ENCODE data around the gene CENPP.

Gene CENPP

GRCh38 chr9:92429836-92430235 is 104.1 kb downstream of the CENPP start:
- Histone ChIP-seq H3K36me3 (replicated peaks; ENCODE audit: insufficient read depth, low read length) (no peaks in the 10 kb centered on the region), H3K9me3 (replicated peaks; ENCODE audit: insufficient read depth, low read length) (no peaks in the 10 kb centered on the region), H4K20me1 (ENCODE audit: insufficient read depth, low read length) (no peaks in the 10 kb centered on the region), H3K4me1 (ENCODE audit: low read length) (no peaks in the 10 kb centered on the region), H2AFZ (ENCODE audit: low read length) (no peak overlapping the region), H3K9ac (ENCODE audit: low read length) (no peak overlapping the region), H3K9me2 (replicated peaks; ENCODE audit: insufficient read depth, low read length) (no peaks in the 10 kb centered on the region), H3K4me2 (ENCODE audit: low read depth, low read length) (no peak overlapping the region), H3K27ac (ENCODE audit: low read length) (no peak overlapping the region), H3F3A (ENCODE audit: insufficient read depth, low read length) (no peaks in the 10 kb centered on the region), H3K4me3 (ENCODE audit: low read length) (no peak overlapping the region), H3K27me3 (replicated peaks; ENCODE audit: insufficient read depth, low read length) (no peaks in the 10 kb centered on the region), H3K79me2 (ENCODE audit: low read length) (no peaks in the 10 kb centered on the region)
- TF ChIP-seq EZH2 (optimal IDR thresholded peaks at IDR 0.05; ENCODE audit: low read depth, low read length): no peak
- no peak for TF ChIP-seq EZH2phosphoT487 (IDR thresholded peaks at IDR 0.05; ENCODE audit: low read length)
- DNase-seq: no peak

- Histone ChIP-seq H2AFZ (ENCODE audit: low read length) (no peak overlapping the region), H3K9me3 (replicated peaks; ENCODE audit: insufficient read depth, low read length) (no peaks in the 10 kb centered on the region), H4K20me1 (ENCODE audit: insufficient read depth, low read length) (no peaks in the 10 kb centered on the region), H3K79me2 (ENCODE audit: low read length) (no peaks in the 10 kb centered on the region), H3K27ac (ENCODE audit: low read length) (no peak overlapping the region), H3K27me3 (replicated peaks; ENCODE audit: insufficient read depth, low read length) (no peaks in the 10 kb centered on the region), H3K4me2 (ENCODE audit: low read depth, low read length) (no peak overlapping the region), H3K9me2 (replicated peaks; ENCODE audit: insufficient read depth, low read length) (no peaks in the 10 kb centered on the region), H3K9ac (ENCODE audit: low read length) (no peak overlapping the region), H3K36me3 (replicated peaks; ENCODE audit: insufficient read depth, low read length) (no peaks in the 10 kb centered on the region), H3K4me1 (ENCODE audit: low read length) (no peaks in the 10 kb centered on the region), H3K4me3 (ENCODE audit: low read length) (no peak overlapping the region), H3F3A (ENCODE audit: insufficient read depth, low read length) (no peaks in the 10 kb centered on the region)
- DNase-seq: no peak
- TF ChIP-seq EZH2 (optimal IDR thresholded peaks at IDR 0.05; ENCODE audit: low read depth, low read length) (no peak), EZH2phosphoT487 (IDR thresholded peaks at IDR 0.05; ENCODE audit: low read length) (no peak), CTCF (IDR thresholded peaks at IDR 0.05; ENCODE audit: low read length) (no peak)
These were observed 106.6 kb downstream of the CENPP start for GRCh38 chr9:92432350-92432749.

- no peaks in the 10 kb centered on the region for H3K36me3 ChIP-seq (replicated peaks; ENCODE audit: insufficient read depth, low read length)
- no peaks in the 10 kb centered on the region for H3K9me3 ChIP-seq (replicated peaks; ENCODE audit: insufficient read depth, low read length)
- no peak overlapping the region for H3K27ac ChIP-seq (ENCODE audit: low read length)
- H3K9ac ChIP-seq (ENCODE audit: low read length): no peak overlapping the region
- no peaks in the 10 kb centered on the region for H3K27me3 ChIP-seq (replicated peaks; ENCODE audit: insufficient read depth, low read length)
- H4K20me1 ChIP-seq (ENCODE audit: insufficient read depth, low read length): no peaks in the 10 kb centered on the region
- no peaks in the 10 kb centered on the region for H3K79me2 ChIP-seq (ENCODE audit: low read length)
- H3K9me2 ChIP-seq (replicated peaks; ENCODE audit: insufficient read depth, low read length): no peaks in the 10 kb centered on the region
- DNase-seq: no peak
- TF ChIP-seq EZH2phosphoT487 (IDR thresholded peaks at IDR 0.05; ENCODE audit: low read length): no peak
- H3K4me2 ChIP-seq (ENCODE audit: low read depth, low read length): no peak overlapping the region
- no peak overlapping the region for H3K4me3 ChIP-seq (ENCODE audit: low read length)
- H2AFZ ChIP-seq (ENCODE audit: low read length): no peak overlapping the region
- no peaks in the 10 kb centered on the region for H3K4me1 ChIP-seq (ENCODE audit: low read length)
- H3F3A ChIP-seq (ENCODE audit: insufficient read depth, low read length): no peaks in the 10 kb centered on the region
These were observed 107.3 kb downstream of the CENPP start for GRCh38 chr9:92432972-92433548.

- Histone ChIP-seq H3K9me3 (replicated peaks; ENCODE audit: insufficient read depth, low read length) (no peaks in the 10 kb centered on the region), H3K9me2 (replicated peaks; ENCODE audit: insufficient read depth, low read length) (no peaks in the 10 kb centered on the region), H3K4me2 (ENCODE audit: low read depth, low read length) (no peak overlapping the region), H3K4me3 (ENCODE audit: low read length) (no peak overlapping the region), H2AFZ (ENCODE audit: low read length) (no peak overlapping the region), H3K27me3 (replicated peaks; ENCODE audit: insufficient read depth, low read length) (no peaks in the 10 kb centered on the region), H3K79me2 (ENCODE audit: low read length) (no peaks in the 10 kb centered on the region), H3F3A (ENCODE audit: insufficient read depth, low read length) (no peaks in the 10 kb centered on the region), H4K20me1 (ENCODE audit: insufficient read depth, low read length) (no peaks in the 10 kb centered on the region), H3K36me3 (replicated peaks; ENCODE audit: insufficient read depth, low read length) (no peaks in the 10 kb centered on the region), H3K9ac (ENCODE audit: low read length) (no peak overlapping the region), H3K4me1 (ENCODE audit: low read length) (no peaks in the 10 kb centered on the region), H3K27ac (ENCODE audit: low read length) (no peak overlapping the region)
- TF ChIP-seq CTCF (IDR thresholded peaks at IDR 0.05; ENCODE audit: low read length) (no peak), EZH2 (optimal IDR thresholded peaks at IDR 0.05; ENCODE audit: low read depth, low read length) (no peak), EZH2phosphoT487 (IDR thresholded peaks at IDR 0.05; ENCODE audit: low read length) (no peak)
- no peak for DNase-seq
These were observed 109.5 kb downstream of the CENPP start for GRCh38 chr9:92435263-92435662.

All from MM.1S (cell line).